Measurements from ENCODE around the gene LPP. TPM values are rescaled to one million over a fixed set of nuclear protein-coding genes. Genes with fewer than 3 reads are reported as not detected.

LPP gene
- total and polyA plus RNA-seq, 2 of the 13 experiments (the other 11 are each of a cell fraction or from before 2014, with no cell fraction given), result 19.2 to 29.9 TPM

- TF ChIP-seq, protein P1, sequence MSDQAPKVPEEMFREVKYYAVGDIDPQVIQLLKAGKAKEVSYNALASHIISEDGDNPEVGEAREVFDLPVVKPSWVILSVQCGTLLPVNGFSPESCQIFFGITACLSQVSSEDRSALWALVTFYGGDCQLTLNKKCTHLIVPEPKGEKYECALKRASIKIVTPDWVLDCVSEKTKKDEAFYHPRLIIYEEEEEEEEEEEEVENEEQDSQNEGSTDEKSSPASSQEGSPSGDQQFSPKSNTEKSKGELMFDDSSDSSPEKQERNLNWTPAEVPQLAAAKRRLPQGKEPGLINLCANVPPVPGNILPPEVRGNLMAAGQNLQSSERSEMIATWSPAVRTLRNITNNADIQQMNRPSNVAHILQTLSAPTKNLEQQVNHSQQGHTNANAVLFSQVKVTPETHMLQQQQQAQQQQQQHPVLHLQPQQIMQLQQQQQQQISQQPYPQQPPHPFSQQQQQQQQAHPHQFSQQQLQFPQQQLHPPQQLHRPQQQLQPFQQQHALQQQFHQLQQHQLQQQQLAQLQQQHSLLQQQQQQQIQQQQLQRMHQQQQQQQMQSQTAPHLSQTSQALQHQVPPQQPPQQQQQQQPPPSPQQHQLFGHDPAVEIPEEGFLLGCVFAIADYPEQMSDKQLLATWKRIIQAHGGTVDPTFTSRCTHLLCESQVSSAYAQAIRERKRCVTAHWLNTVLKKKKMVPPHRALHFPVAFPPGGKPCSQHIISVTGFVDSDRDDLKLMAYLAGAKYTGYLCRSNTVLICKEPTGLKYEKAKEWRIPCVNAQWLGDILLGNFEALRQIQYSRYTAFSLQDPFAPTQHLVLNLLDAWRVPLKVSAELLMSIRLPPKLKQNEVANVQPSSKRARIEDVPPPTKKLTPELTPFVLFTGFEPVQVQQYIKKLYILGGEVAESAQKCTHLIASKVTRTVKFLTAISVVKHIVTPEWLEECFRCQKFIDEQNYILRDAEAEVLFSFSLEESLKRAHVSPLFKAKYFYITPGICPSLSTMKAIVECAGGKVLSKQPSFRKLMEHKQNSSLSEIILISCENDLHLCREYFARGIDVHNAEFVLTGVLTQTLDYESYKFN (CRISPR knock-in tag; conservative IDR thresholded peaks at IDR 0.05), result peak; percentile 84
- TF ChIP-seq, protein P2, sequence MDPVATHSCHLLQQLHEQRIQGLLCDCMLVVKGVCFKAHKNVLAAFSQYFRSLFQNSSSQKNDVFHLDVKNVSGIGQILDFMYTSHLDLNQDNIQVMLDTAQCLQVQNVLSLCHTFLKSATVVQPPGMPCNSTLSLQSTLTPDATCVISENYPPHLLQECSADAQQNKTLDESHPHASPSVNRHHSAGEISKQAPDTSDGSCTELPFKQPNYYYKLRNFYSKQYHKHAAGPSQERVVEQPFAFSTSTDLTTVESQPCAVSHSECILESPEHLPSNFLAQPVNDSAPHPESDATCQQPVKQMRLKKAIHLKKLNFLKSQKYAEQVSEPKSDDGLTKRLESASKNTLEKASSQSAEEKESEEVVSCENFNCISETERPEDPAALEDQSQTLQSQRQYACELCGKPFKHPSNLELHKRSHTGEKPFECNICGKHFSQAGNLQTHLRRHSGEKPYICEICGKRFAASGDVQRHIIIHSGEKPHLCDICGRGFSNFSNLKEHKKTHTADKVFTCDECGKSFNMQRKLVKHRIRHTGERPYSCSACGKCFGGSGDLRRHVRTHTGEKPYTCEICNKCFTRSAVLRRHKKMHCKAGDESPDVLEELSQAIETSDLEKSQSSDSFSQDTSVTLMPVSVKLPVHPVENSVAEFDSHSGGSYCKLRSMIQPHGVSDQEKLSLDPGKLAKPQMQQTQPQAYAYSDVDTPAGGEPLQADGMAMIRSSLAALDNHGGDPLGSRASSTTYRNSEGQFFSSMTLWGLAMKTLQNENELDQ (CRISPR knock-in tag; IDR thresholded peaks at IDR 0.05; ENCODE audit: borderline replicate concordance), result no peak
- TF ChIP-seq KAT7 (CRISPR knock-in tag; IDR thresholded peaks at IDR 0.05; ENCODE audit: borderline replicate concordance) (no peak), KMT2A (CRISPR knock-in tag; IDR thresholded peaks at IDR 0.05) (no peak), ZFX (CRISPR knock-in tag; IDR thresholded peaks at IDR 0.05; ENCODE audit: low read depth) (no peak), KIAA2018 (CRISPR knock-in tag; IDR thresholded peaks at IDR 0.05; ENCODE audit: borderline replicate concordance) (no peak), POLR2AphosphoS5 (IDR thresholded peaks at IDR 0.05; ENCODE audit: low read depth, low read length) (no peak), RBM39 (IDR thresholded peaks at IDR 0.05; ENCODE audit: low read depth, low read length, poor library complexity, severe bottlenecking) (no peak), ONECUT2 (CRISPR knock-in tag; IDR thresholded peaks at IDR 0.05) (peak; percentile 77), HES4 (CRISPR knock-in tag; IDR thresholded peaks at IDR 0.05; ENCODE audit: borderline replicate concordance) (no peak), ZNF550 (CRISPR knock-in tag; IDR thresholded peaks at IDR 0.05; ENCODE audit: borderline replicate concordance) (no peak), ZNF776 (CRISPR knock-in tag; IDR thresholded peaks at IDR 0.05) (no peak), HDAC1 (CRISPR knock-in tag; IDR thresholded peaks at IDR 0.05) (peak; percentile 46; the same call in 1 of the 2 replicates), LCORL (IDR thresholded peaks at IDR 0.05) (no peak), LCORL (CRISPR knock-in tag; IDR thresholded peaks at IDR 0.05) (peak; percentile 90), ZNF501 (CRISPR knock-in tag; IDR thresholded peaks at IDR 0.05) (no peak)
These were observed 365.0 kb downstream of the LPP start (continued) for GRCh38 chr3:188518835-188519452.
